NCI-H510A treated with DMSO at 0.1 percent for 48 hours (cell line): ENCODE data around the gene IGFL4.
A peak's percentile ranks its signal among the peaks of the same experiment; 100 is the strongest.
"Not testable (repeated sequence)": the region's sequence is repeated elsewhere in the genome, so short reads cannot be mapped to it uniquely, and the experiment has no call there.

Source experiments
- DNase-seq: peaks from one replicate; lab custom pipeline; 2025; lab: John Stamatoyannopoulos, UW

The IGFL4 gene

GRCh38 chr19:46040952-46041500, at the start of gene IGFL4:
IGFL4 (minus strand) TSS chr19:46041002; CDS start chr19:46040962, 40 bp downstream.
- peak; percentile 86 for DNase-seq

GRCh38 chr19:46090444-46090843, 49.6 kb upstream of the IGFL4 start:
- no peak for DNase-seq

- DNase-seq, result no peak
Observed at GRCh38 chr19:46089432-46089831, 48.6 kb upstream of the IGFL4 start.

DNA sequence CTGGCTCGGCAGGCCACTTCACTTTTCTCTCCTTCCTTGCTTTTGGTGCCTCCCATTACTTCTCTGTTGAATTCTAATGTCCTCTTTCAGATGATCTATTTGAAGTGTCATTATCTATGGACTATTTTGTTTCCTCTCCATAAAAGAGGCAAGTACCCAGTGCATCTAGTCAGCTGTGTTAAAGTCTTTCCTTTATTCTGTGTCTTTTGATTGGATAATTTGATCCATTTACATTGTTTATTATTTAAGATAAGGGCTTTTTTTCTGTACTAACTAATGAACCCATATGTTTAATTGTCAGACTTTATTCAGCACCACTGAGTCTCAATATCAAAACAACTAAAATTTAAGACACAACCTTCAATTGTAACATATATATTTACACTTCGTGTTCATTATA, 47.3 kb upstream of the IGFL4 start:
- no peak for DNase-seq

GRCh38 chr19:46085888-46086287, 45.1 kb upstream of the IGFL4 start:
- no peak for DNase-seq

DNA sequence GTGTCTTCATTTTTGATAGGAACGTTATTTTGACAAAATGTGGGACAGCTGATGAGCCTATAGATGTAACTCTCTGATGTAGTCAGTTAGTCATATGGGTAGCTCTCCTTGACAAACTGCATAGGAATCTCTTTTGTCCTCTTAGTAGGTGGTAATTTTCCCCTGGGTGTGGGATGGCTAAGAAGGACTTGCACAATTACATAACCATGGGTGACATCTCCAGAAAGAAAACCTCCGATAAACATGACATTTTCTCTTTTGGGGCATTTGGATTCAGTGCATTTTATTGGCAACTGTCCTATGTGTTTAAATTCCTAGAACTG, 41.9 kb upstream of the IGFL4 start:
- no peak for DNase-seq

DNA sequence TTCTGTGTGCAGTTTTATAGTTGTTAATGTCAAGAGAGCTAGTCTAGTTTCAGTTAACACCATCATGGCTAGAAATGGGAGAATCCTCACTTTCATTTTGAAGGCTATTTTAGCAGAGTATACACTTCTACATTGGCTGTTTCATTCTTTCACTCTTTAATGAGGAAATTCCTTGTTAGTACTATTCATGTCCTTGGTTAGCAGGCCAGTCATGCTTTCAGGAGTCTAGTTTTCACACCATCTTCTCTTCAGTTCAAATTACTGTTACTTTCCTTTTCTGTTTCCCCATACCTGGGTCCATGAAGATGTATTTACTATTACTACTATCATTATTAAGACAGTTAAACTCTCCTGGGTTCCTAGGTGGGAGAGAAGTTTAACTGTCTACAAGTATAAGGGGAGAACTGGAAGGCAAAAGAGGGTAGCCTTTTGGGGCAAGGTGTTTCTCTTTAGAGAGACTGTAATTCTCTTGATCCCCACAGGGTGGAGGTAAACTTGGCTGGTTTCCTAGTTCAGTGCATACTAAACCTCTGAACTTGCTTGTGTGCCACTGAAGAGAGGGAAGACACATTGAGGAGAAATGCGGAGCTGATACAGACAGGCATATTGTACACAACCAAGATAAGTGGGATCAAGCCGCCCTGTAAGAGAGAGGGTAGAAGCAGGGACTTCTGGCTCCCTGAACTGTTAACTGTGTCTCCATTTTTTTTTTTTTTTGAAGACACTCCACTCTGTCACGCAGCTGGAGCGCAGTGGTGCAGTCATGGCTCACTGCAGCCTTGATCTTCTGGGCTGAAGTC, 41.3 kb upstream of the IGFL4 start:
- peak; percentile 75 for DNase-seq

- DNase-seq, result no peak
Observed at GRCh38 chr19:46080561-46080960, 39.8 kb upstream of the IGFL4 start.

GRCh38 chr19:46079576-46079975, 38.8 kb upstream of the IGFL4 start:
- no peak for DNase-seq

DNA sequence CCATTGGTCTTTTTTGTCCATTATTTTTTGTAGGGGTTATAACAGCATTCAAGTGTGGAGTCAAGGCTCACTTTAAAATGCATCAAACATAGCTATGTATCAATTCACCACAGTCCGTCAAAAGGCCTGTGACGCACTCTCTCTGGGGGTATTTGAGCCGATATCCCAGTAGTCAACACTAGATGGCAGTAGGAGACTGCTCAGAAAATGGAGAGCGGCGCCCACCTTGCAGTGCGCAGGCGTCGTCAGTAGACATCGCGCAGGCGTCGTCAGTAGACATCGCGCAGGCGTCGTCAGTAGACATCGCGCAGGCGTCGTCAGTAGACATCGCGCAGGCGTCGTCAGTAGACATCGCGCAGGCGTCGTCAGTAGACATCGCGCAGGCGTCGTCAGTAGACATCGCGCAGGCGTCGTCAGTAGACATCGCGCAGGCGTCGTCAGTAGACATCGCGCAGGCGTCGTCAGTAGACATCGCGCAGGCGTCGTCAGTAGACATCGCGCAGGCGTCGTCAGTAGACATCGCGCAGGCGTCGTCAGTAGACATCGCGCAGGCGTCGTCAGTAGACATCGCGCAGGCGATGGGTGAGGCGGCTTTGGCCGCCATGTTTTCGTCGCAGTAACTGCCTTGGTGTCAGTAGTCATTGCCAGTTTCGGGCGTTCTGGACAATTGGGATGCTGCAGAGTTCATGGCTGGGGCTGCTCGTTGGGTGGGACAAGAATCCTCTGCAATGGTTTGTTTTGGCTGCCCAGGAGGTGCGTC, 38.0 kb upstream of the IGFL4 start:
- DNase-seq, result not testable (repeated sequence)

DNA sequence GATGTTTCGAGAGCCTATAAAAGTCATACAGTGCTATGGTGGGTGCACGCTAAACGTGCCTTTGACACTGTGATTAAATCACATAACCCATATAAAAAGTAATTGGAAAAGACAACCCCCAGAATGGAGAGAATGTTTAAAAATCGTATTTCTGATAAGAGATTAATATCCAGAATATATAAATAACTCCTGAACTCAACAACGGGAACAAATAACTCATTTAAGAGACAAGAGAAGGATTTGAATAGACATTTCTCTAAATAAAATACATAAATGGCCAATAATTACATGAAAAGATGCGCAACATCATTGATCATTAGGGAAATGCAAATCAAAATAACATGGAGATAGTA, 37.0 kb upstream of the IGFL4 start:
- DNase-seq, result no peak

GRCh38 chr19:46076951-46077814, 36.4 kb upstream of the IGFL4 start:
- DNase-seq, result peak; percentile 94

DNA sequence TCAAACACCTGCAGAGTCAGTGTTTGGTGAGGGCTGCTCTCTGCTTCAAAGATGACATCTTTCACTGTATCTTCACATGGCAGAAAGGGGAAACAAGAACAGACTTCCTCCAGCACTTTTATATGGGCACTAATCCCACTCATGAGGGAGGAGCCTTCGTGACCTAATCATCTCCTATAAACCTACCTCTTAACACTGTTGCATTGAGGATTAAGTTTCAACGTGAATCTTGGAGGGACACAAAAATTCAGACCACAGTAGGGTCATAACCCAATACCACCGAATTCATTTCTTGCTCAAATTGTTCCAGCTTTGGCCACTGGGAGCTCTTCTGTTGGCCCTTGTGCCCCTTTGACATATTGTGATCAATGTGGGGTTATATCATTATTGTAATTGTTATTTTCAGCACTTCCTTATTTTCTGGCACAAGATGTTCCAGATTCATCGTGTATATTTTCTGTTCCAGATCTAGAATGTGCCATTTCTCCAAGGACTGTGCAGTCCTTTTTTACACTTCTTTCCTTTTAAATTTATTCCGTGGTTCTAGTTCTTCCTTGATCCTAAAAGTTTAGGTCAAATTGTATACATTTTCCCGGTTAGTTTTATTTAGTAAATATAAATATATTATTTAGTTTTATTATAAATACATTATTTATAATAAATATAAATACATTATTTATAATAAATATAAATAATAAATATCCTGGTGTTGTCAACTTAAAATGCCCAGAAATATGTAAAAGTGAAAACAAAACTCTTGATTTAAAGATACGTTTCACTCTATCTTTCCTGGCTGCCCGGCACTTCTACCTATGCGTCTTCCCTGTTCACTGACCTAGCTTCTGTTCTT, 35.5 kb upstream of the IGFL4 start:
- no peak for DNase-seq

GRCh38 chr19:46073268-46073922, 32.6 kb upstream of the IGFL4 start:
- DNase-seq, result no peak

- DNase-seq, result no peak
Observed at GRCh38 chr19:46069806-46070341, 29.1 kb upstream of the IGFL4 start.

DNA sequence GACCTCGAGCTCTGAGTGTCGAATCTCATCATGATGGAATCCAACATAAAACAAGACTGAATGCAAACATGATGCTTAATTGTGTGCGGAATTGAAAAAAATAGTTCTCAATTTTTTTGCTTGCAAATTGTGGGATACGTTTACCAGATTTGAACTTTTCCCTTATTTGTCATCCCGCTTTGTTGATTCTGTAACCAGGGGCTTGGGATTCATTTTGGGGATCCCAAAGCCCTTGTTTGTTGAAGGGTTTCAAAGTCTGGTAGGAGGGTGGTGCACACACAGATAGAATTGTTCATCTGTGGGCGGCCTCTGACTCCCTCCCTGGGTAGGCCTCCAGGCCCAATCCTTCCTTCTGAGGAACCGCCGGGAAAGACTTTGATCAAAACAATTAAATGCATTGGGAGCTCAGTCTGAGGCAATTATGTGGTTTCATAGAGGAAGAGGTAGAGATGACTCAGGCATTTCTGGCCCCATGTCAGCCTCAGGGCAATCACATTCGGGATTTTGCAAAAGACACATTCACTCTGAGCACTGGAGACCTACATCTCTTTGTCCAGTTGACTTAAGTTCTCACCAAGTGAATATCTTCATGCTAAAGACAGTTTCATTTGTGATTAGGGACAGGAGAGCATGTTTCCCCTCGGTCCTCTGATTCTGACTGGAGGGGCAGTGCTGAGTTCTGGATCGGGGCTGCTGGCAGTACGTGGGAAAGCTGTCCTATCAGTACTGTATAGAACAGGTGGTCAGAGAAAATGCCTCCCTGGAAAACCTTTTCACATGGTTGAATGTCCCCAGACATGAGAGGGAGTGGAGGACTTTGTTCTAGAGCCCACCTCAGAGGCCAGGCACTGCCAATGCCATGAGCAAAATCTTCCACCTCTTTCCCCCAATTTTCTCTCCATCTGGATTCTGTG, 27.8 kb upstream of the IGFL4 start:
- no peak for DNase-seq

- no peak for DNase-seq
Observed at GRCh38 chr19:46067691-46068090, 26.9 kb upstream of the IGFL4 start.

- DNase-seq, result no peak
Observed at GRCh38 chr19:46066471-46066870, 25.7 kb upstream of the IGFL4 start.

DNA sequence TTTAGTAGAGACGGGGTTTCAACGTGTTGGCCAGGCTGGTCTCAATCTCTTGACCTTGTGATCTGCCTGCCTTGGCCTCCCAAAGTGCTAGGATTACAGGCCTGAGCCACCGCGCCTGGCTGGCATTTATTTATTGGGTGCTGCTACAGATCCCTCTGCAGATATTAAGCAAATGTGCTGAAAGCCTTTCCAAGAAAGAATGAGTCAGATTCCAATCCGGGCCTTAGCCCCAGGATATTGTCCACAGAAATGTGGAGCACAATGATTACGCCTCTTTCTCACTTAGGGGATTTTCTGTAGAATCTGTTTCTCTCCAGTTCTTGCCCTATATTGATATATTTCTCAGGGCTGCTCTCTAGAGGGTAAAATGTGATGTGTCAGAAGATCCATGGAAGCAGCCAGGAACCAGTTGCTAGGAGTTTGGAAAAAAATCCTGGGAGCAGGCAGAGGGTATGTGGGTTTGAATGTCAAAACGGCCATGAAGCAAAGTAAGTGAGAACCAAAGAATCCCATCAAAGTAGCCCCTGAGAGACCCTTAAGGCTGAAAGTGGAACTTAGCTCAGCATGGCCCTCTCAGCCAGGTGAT, 24.8 kb upstream of the IGFL4 start:
- DNase-seq, result no peak
